22Rv1 (cell line): ENCODE measurements around the gene CACNA1A.

ENCODE experiments used
- ZFX ChIP-seq: fragments of 450-650 bp; IDR thresholded peaks from 2 replicates; pipeline ENCODE4 v1.6.1; 2017; ENCODE audit warnings: antibody characterized with exemption, borderline replicate concordance
- TF ChIP-seq, protein P1 (sequence below): fragments of 450-650 bp; IDR thresholded peaks from 2 replicates; pipeline ENCODE4 v1.5.1; 2017; ENCODE audit warnings: mild to moderate bottlenecking

DNA sequence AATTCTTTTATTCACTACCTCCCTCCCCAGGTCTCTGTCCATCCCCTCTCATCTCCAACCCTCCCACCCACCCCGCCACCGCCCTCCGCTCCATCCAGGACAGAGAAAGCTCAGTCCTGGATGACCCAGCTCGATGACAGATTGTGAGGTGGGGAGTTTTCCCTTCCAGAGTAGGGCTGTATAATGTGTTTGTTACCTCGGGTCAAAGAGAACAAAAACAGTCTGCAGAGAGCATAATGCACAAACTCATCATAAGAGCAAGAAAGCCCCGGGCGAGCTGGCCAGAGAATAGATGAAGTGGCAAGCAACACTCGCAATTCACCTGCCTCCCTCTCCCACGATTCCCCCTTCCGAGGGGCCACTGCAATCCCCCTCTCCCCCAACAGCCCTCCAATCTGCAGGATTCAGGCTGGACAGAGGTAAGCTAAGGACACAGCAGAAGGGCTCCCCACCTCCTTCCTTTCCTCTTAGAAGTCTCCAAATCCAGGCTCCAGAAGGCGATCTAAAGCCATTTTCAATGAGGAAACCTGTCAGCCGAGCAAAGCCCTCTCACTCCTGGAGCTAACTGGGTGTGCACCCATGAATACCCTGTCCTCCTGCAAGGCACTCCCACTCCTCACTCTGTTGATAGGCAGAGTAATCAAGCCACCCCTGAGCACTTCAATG lies 2.6 kb downstream of the CACNA1A start:
- TF ChIP-seq ZFX, result no peak
- TF ChIP-seq, protein P1, sequence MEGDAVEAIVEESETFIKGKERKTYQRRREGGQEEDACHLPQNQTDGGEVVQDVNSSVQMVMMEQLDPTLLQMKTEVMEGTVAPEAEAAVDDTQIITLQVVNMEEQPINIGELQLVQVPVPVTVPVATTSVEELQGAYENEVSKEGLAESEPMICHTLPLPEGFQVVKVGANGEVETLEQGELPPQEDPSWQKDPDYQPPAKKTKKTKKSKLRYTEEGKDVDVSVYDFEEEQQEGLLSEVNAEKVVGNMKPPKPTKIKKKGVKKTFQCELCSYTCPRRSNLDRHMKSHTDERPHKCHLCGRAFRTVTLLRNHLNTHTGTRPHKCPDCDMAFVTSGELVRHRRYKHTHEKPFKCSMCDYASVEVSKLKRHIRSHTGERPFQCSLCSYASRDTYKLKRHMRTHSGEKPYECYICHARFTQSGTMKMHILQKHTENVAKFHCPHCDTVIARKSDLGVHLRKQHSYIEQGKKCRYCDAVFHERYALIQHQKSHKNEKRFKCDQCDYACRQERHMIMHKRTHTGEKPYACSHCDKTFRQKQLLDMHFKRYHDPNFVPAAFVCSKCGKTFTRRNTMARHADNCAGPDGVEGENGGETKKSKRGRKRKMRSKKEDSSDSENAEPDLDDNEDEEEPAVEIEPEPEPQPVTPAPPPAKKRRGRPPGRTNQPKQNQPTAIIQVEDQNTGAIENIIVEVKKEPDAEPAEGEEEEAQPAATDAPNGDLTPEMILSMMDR, result no peak
